AG10803 (cell line): ENCODE data around the gene FAM83D.

Experiments
- DNase-seq: peaks from one replicate; pipeline ENCODE4 v3.0.0; 2010; ENCODE audit warnings: low read depth
- H3K4me3 ChIP-seq: 2 replicates; pipeline ENCODE4 v1.5.1; 2011; ENCODE audit warnings: mild to moderate bottlenecking, low read length, control low read depth
- TF ChIP-seq, protein P1 (sequence below): conservative IDR thresholded peaks from 2 replicates; pipeline ENCODE4 v1.5.1; 2011; ENCODE audit warnings: mild to moderate bottlenecking, low read length, control low read depth, inconsistent platforms

Gene FAM83D

DNA sequence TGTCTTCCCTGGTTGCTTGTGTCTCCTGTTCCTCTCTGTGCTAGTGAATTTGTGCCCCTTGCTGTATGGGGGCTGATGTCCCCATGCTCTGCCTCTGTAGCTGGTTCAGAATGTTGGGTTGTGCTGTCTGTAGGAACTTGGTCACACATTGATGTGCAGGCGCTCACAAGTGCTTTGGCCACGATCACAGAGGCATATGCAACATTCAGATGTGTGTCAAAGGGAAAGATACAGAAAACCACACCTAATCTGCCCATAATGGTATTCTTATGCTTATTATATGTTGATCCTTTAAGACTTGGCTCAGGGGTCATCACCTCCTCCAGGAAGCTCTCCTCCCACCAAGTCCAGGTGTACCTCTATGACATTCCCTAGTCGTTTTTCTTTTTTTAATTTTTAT is 18.8 kb downstream of the FAM83D start:
- no peak for DNase-seq
- TF ChIP-seq, protein P1, sequence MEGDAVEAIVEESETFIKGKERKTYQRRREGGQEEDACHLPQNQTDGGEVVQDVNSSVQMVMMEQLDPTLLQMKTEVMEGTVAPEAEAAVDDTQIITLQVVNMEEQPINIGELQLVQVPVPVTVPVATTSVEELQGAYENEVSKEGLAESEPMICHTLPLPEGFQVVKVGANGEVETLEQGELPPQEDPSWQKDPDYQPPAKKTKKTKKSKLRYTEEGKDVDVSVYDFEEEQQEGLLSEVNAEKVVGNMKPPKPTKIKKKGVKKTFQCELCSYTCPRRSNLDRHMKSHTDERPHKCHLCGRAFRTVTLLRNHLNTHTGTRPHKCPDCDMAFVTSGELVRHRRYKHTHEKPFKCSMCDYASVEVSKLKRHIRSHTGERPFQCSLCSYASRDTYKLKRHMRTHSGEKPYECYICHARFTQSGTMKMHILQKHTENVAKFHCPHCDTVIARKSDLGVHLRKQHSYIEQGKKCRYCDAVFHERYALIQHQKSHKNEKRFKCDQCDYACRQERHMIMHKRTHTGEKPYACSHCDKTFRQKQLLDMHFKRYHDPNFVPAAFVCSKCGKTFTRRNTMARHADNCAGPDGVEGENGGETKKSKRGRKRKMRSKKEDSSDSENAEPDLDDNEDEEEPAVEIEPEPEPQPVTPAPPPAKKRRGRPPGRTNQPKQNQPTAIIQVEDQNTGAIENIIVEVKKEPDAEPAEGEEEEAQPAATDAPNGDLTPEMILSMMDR: no peak
- no peak overlapping the region for H3K4me3 ChIP-seq

DNA sequence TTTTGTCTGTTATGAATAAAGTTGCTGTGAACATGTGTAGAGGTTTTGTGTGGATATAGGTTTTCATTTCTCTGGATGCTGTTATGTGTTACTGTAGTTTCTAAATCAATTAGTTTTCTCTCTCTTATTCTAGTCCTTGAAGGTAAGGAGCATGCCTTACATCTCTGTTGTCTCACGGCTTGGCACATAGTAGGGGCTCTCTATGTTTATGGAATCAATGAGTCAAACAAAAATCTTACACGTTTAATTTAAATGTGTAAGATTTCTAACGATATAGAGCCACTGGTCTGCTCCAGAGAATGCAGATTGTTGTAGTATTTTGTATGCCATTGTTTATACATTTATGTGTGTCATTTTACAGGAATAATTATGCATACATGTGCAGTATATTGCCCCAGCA is 20.6 kb downstream of the FAM83D start:
- TF ChIP-seq, protein P1: no peak
- DNase-seq: no peak
- no peak overlapping the region for H3K4me3 ChIP-seq

DNA sequence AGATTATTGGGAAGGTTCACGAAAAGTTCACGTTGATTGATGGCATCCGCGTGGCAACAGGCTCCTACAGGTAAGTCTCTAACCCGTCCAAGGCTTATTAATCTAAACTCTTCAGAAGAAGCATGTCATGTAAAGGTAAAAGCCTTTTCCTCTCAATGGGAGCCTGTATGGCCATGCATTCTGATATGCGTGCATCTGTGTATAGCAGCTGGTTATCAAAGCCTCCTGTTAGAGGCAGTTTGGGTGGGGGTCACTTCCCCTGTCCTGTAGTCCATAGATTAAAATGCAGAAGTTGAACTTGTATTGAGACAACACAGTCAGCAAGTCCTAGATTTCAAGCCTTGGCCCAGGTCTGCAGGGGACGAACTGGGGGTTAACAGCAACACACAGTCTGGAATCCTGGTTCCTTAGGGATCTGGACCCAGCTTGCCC is 21.7 kb downstream of the FAM83D start:
- TF ChIP-seq, protein P1: no peak
- no peak overlapping the region for H3K4me3 ChIP-seq
- no peak for DNase-seq

DNA sequence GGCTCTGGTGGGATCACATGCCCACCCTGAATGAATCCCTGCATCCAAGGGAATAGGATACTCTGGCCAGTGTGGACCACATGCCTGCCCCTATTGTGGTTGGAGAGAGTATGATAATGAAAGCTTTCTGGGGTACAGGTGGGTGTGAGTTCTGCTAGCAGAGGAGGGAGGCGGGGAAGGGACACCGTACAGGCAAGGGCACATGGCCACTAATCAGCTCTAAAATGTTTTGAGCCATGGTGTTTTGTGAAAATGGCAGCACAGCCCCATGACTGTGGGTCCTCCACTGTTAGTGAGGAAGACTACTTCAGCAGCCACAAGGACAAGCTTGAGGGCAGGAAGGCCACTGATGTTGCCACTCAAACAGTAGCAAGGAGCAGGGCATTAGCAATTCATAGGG is 24.0 kb downstream of the FAM83D start:
- H3K4me3 ChIP-seq: no peak overlapping the region
- DNase-seq: no peak
- TF ChIP-seq, protein P1: no peak

DNA sequence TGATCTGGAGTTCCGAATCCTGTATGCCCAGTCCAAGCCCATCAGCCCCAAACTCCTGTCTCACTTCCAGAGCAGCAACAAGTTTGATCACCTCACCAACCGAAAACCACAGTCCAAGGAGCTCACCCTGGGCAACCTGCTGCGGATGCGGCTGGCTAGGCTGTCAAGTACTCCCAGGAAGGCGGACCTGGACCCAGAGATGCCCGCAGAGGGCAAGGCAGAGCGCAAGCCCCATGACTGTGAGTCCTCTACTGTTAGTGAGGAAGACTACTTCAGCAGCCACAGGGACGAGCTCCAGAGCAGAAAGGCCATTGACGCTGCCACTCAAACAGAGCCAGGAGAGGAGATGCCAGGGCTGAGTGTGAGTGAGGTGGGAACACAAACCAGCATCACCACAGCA is 25.4 kb downstream of the FAM83D start:
- TF ChIP-seq, protein P1: no peak
- no peak for DNase-seq
- H3K4me3 ChIP-seq: no peak overlapping the region

DNA sequence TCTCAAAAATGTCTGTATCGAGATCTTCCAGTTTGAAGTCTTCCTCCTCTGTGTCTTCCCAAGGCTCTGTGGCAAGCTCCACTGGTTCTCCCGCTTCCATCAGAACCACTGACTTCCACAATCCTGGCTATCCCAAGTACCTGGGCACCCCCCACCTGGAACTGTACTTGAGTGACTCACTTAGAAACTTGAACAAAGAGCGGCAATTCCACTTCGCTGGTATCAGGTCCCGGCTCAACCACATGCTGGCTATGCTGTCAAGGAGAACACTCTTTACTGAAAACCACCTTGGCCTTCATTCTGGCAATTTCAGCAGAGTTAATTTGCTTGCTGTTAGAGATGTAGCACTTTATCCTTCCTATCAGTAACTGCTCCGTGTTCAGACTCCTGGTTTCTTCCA is 25.9 kb downstream of the FAM83D start:
- TF ChIP-seq, protein P1: no peak
- H3K4me3 ChIP-seq: no peak overlapping the region
- no peak for DNase-seq

DNA sequence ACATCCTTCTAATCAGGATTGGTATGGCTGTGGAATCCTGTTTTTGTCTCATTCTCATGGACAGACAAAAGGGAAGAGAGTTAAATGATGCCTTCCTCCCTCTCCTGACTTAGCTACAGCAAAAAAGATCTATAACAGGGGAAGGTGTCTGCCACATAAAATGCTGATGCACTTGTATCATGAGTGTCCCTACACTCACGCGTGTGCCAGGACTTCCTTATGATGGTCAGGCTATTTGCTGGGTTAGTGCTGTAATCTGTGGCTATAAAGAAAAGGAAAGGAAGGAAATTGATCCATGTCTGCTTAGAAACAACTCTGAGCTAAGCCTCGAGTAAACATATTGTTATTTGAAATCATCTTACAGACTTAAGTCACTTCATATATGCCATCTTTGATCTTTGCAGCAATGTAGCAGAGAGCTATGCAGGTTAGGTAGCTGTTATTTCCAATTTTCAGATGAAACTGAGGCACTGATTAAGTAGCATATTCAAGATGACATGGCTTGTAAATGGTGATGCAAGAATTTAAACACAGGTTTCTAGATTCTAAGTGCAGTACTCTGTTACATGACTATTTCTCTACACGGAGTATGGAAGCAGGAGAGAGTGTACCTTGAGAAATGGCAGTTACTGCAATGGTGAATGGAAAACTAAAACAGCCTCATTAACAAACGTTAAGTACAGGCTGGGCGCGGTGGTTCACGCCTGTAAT is 27.6 kb downstream of the FAM83D start:
- TF ChIP-seq, protein P1: no peak
- no peak for DNase-seq
- H3K4me3 ChIP-seq: no peak overlapping the region
